Measurements from ENCODE around the gene WDR19.
"Not testable (repeated sequence)": the region's sequence is repeated elsewhere in the genome, so short reads cannot be mapped to it uniquely, and the experiment has no call there.

The WDR19 gene

GRCh38 chr4:39181905-39182638 is at the start of gene WDR19:
TSS of gene WDR19 (plus strand) at chr4:39182529. CDS start at chr4:39182558, 29 bp downstream.
- peak; percentile 100 for DNase-seq (ENCODE audit: low read depth, low spot score)

- DNase-seq (ENCODE audit: low read depth, low spot score): no peak
Measured at GRCh38 chr4:39133623-39134022, 48.7 kb upstream of the WDR19 start.

- DNase-seq (ENCODE audit: low read depth, low spot score): no peak
Measured at GRCh38 chr4:39134683-39135306, 47.5 kb upstream of the WDR19 start.

GRCh38 chr4:39138227-39138626 is 44.1 kb upstream of the WDR19 start:
- not testable (repeated sequence) for DNase-seq (ENCODE audit: low read depth, low spot score)

- DNase-seq (ENCODE audit: low read depth, low spot score): no peak
Measured at GRCh38 chr4:39146211-39146610, 36.1 kb upstream of the WDR19 start.

GRCh38 chr4:39154009-39154408 is 28.3 kb upstream of the WDR19 start:
- DNase-seq (ENCODE audit: low read depth, low spot score): no peak

- DNase-seq (ENCODE audit: low read depth, low spot score): no peak
Measured at GRCh38 chr4:39157520-39157919, 24.8 kb upstream of the WDR19 start.

GRCh38 chr4:39166177-39166576 is 16.2 kb upstream of the WDR19 start:
- no peak for DNase-seq (ENCODE audit: low read depth, low spot score)

GRCh38 chr4:39166669-39167068 is 15.7 kb upstream of the WDR19 start:
- no peak for DNase-seq (ENCODE audit: low read depth, low spot score)

GRCh38 chr4:39169426-39169825 is 12.9 kb upstream of the WDR19 start:
- peak; percentile 58 for DNase-seq (ENCODE audit: low read depth, low spot score)

- DNase-seq (ENCODE audit: low read depth, low spot score): no peak
Measured at GRCh38 chr4:39170301-39170700, 12.0 kb upstream of the WDR19 start.

GRCh38 chr4:39178706-39179105 is 3.6 kb upstream of the WDR19 start:
- DNase-seq (ENCODE audit: low read depth, low spot score): peak; percentile 3

- DNase-seq (ENCODE audit: low read depth, low spot score): no peak
Measured at GRCh38 chr4:39179681-39180080, 2.6 kb upstream of the WDR19 start.

- DNase-seq (ENCODE audit: low read depth, low spot score): not testable (repeated sequence)
Measured at GRCh38 chr4:39180629-39181028, 1.7 kb upstream of the WDR19 start.

- no peak for DNase-seq (ENCODE audit: low read depth, low spot score)
Measured at GRCh38 chr4:39181520-39181904, 817 bp upstream of the WDR19 start.

GRCh38 chr4:39201963-39202362 is 19.6 kb downstream of the WDR19 start:
- DNase-seq (ENCODE audit: low read depth, low spot score): no peak

GRCh38 chr4:39204543-39204942 is 22.2 kb downstream of the WDR19 start:
- no peak for DNase-seq (ENCODE audit: low read depth, low spot score)

GRCh38 chr4:39205000-39205399 is 22.7 kb downstream of the WDR19 start:
- peak; percentile 37 for DNase-seq (ENCODE audit: low read depth, low spot score)

GRCh38 chr4:39205476-39205875 is 23.1 kb downstream of the WDR19 start:
- no peak for DNase-seq (ENCODE audit: low read depth, low spot score)

GRCh38 chr4:39227906-39228305 is 45.6 kb downstream of the WDR19 start:
- peak; percentile 50 for DNase-seq (ENCODE audit: low read depth, low spot score)

- peak; percentile 5 for DNase-seq (ENCODE audit: low read depth, low spot score)
Measured at GRCh38 chr4:39228377-39228776, 46.0 kb downstream of the WDR19 start.

GRCh38 chr4:39230462-39230861 is 48.1 kb downstream of the WDR19 start:
- DNase-seq (ENCODE audit: low read depth, low spot score): no peak

- DNase-seq (ENCODE audit: low read depth, low spot score): no peak
Measured at GRCh38 chr4:39231660-39232059, 49.3 kb downstream of the WDR19 start.
